Neural progenitor cell (in vitro differentiated cells): ENCODE data around the gene SPR. TPM values are rescaled to one million over a fixed set of nuclear protein-coding genes. Genes with fewer than 3 reads are reported as not detected.

Experiments used
- DNase-seq: peaks from one replicate; pipeline ENCODE4 v3.0.0-alpha.2; 2016; ENCODE audit warnings: low spot score
- H2AFZ ChIP-seq: fragments of 200-600 bp; sonication (generic); replicated peaks from 2 replicates; pipeline ENCODE4 v1.6.1; 2016; ENCODE audit warnings: antibody characterized with exemption
- H3F3A ChIP-seq: fragments of 200-600 bp; sonication (generic); 2 replicates; pipeline ENCODE4 v1.6.1; 2016; ENCODE audit warnings: antibody characterized with exemption, low read depth
- H3K27ac ChIP-seq: fragments of 200-600 bp; sonication (generic); 2 replicates; pipeline ENCODE4 v1.5.1; 2016; ENCODE audit warnings: mild to moderate bottlenecking
- H3K27me3 ChIP-seq: fragments of 200-600 bp; sonication (generic); 2 replicates; pipeline ENCODE4 v1.6.1; 2016; ENCODE audit warnings: mild to moderate bottlenecking, moderate library complexity
- H3K36me3 ChIP-seq: fragments of 200-600 bp; sonication (generic); 2 replicates; pipeline ENCODE4 v1.5.1; 2016
- H3K4me1 ChIP-seq: fragments of 200-600 bp; sonication (generic); 2 replicates; pipeline ENCODE4 v1.6.1; 2016; ENCODE audit warnings: mixed run types
- H3K4me2 ChIP-seq: fragments of 200-600 bp; sonication (generic); 2 replicates; pipeline ENCODE4 v1.6.1; 2016
- H3K4me3 ChIP-seq: fragments of 200-600 bp; sonication (generic); 2 replicates; pipeline ENCODE4 v1.5.1; 2016
- H3K79me2 ChIP-seq: fragments of 200-600 bp; sonication (generic); 2 replicates; pipeline ENCODE4 v1.6.1; 2016; ENCODE audit warnings: low read depth
- H3K9ac ChIP-seq: fragments of 200-600 bp; sonication (generic); 2 replicates; pipeline ENCODE4 v1.6.1; 2016
- H3K9me3 ChIP-seq: fragments of 200-600 bp; sonication (generic); 2 replicates; pipeline ENCODE4 v1.5.1; 2016; ENCODE audit warnings: low read depth
- H4K20me1 ChIP-seq: fragments of 200-600 bp; sonication (generic); 2 replicates; pipeline ENCODE4 v1.6.1; 2016; ENCODE audit warnings: low read depth
- H3K27ac Mint-ChIP-seq: 3 replicates; pipeline ENCODE4 v1.8.0; 2021; ENCODE audit warnings: mixed read lengths
- H3K27me3 Mint-ChIP-seq: 2 replicates; pipeline ENCODE4 v1.8.0; 2022; ENCODE audit warnings: low read depth, mild to moderate bottlenecking, inconsistent platforms, moderate library complexity, mixed read lengths; ENCODE audit not compliant: insufficient read depth
- H3K36me3 Mint-ChIP-seq: 3 replicates; pipeline ENCODE4 v1.8.0; 2021; ENCODE audit warnings: mixed read lengths
- H3K4me1 Mint-ChIP-seq: 3 replicates; pipeline ENCODE4 v1.8.0; 2021; ENCODE audit warnings: mixed read lengths
- H3K4me3 Mint-ChIP-seq: 3 replicates; pipeline ENCODE4 v1.8.0; 2021; ENCODE audit warnings: mild to moderate bottlenecking, moderate library complexity, mixed read lengths
- H3K9me3 Mint-ChIP-seq: 3 replicates; pipeline ENCODE4 v1.8.0; 2020; ENCODE audit warnings: mixed read lengths
- EZH2 ChIP-seq: fragments of 200-600 bp; sonication (generic); IDR thresholded peaks from 2 replicates; pipeline ENCODE4 v1.6.1; 2017; ENCODE audit warnings: antibody characterized with exemption, mild to moderate bottlenecking, moderate library complexity
- EZH2phosphoT487 ChIP-seq: fragments of 200-600 bp; sonication (generic); IDR thresholded peaks from 2 replicates; pipeline ENCODE4 v1.6.1; 2017; ENCODE audit warnings: antibody characterized with exemption
- total RNA-seq: library from RNA; depleted of rRNA; stranded (reverse); fragments of >200 nt; gene quantifications from 2 replicates; pipeline ENCODE4 v1.2.3, GENCODE V29; 2015; ENCODE audit warnings: low replicate concordance
- TF ChIP-seq, protein P1 (sequence below): fragments of 200-600 bp; sonication (generic); IDR thresholded peaks from 2 replicates; pipeline ENCODE4 v1.5.1; 2017; ENCODE audit warnings: antibody characterized with exemption, mild to moderate bottlenecking

Gene SPR
- total RNA-seq, 1 donor from 2014 or later: 2.2 TPM

DNA sequence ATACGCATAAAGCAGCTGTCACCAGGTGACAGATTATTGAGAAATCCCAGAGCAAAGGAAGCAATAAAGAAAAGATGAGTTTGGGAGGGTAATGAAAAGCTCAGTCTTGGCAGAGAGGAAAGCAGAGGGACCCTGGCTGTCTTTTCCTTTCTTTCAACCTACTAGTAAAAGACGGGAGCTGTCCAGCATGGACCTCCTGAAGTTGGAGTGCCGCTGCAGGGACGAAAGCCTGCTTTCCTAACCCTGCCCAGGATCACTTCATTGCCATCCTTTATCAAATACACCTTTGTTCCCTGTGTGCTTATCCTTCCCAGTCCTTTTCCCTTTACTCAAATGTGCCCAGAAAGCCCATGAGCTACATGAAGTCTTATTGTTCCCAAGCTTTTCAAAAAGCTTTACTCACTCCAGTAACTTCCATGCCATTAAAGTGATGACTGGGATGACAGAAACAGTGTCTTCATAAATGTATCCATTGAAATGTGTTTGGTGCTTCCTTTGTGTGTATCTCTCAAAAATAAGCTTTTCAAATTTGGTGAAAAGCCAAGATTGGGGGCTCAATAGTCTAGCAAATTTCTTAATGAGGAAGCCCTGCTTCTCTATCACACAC lies 3.7 kb upstream of the SPR start:
- no peak overlapping the region for H3K27ac Mint-ChIP-seq
- Histone ChIP-seq H2AFZ (no peak overlapping the region), H3K9me3 (no peaks in the 10 kb centered on the region), H3K27ac (no peak overlapping the region), H3K4me1 (no peaks in the 10 kb centered on the region), H4K20me1 (peaks cover 16% of the 10 kb centered on the region), H3K79me2 (no peaks in the 10 kb centered on the region), H3K4me2 (no peak overlapping the region), H3K4me3 (no peak overlapping the region), H3K9ac (no peak overlapping the region), H3F3A (peaks cover 17% of the 10 kb centered on the region), H3K36me3 (no peaks in the 10 kb centered on the region), H3K27me3 (peaks cover 75% of the 10 kb centered on the region)
- no peaks in the 10 kb centered on the region for H3K36me3 Mint-ChIP-seq
- TF ChIP-seq EZH2 (no peak), EZH2phosphoT487 (no peak)
- TF ChIP-seq, protein P1, sequence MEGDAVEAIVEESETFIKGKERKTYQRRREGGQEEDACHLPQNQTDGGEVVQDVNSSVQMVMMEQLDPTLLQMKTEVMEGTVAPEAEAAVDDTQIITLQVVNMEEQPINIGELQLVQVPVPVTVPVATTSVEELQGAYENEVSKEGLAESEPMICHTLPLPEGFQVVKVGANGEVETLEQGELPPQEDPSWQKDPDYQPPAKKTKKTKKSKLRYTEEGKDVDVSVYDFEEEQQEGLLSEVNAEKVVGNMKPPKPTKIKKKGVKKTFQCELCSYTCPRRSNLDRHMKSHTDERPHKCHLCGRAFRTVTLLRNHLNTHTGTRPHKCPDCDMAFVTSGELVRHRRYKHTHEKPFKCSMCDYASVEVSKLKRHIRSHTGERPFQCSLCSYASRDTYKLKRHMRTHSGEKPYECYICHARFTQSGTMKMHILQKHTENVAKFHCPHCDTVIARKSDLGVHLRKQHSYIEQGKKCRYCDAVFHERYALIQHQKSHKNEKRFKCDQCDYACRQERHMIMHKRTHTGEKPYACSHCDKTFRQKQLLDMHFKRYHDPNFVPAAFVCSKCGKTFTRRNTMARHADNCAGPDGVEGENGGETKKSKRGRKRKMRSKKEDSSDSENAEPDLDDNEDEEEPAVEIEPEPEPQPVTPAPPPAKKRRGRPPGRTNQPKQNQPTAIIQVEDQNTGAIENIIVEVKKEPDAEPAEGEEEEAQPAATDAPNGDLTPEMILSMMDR: no peak
- no peak overlapping the region for H3K4me3 Mint-ChIP-seq
- peaks cover 44% of the 10 kb centered on the region for H3K27me3 Mint-ChIP-seq
- H3K9me3 Mint-ChIP-seq: no peaks in the 10 kb centered on the region
- DNase-seq: peak; percentile 84
- peaks cover 9% of the 10 kb centered on the region for H3K4me1 Mint-ChIP-seq

GRCh38 chr2:72886505-72887031 lies 640 bp upstream of the SPR start:
- peak overlapping the region; percentile 80 for H2AFZ ChIP-seq
- H3F3A ChIP-seq: peaks cover 17% of the 10 kb centered on the region
- H3K4me3 Mint-ChIP-seq: peak overlapping the region; percentile 81
- no peak overlapping the region for H3K27ac ChIP-seq
- H4K20me1 ChIP-seq: peaks cover 17% of the 10 kb centered on the region
- no peak overlapping the region for H3K27ac Mint-ChIP-seq
- TF ChIP-seq EZH2: no peak
- TF ChIP-seq EZH2phosphoT487: no peak
- H3K4me1 ChIP-seq: no peaks in the 10 kb centered on the region
- H3K27me3 Mint-ChIP-seq: peaks cover 51% of the 10 kb centered on the region
- peak overlapping the region; percentile 84 for H3K4me2 ChIP-seq
- DNase-seq: no peak
- H3K4me3 ChIP-seq: peak overlapping the region; percentile 51
- H3K4me1 Mint-ChIP-seq: peaks cover 9% of the 10 kb centered on the region
- H3K27me3 ChIP-seq: peaks cover 76% of the 10 kb centered on the region
- no peaks in the 10 kb centered on the region for H3K9me3 ChIP-seq
- H3K36me3 Mint-ChIP-seq: no peaks in the 10 kb centered on the region
- no peaks in the 10 kb centered on the region for H3K79me2 ChIP-seq
- no peaks in the 10 kb centered on the region for H3K9me3 Mint-ChIP-seq
- no peak overlapping the region for H3K9ac ChIP-seq
- no peaks in the 10 kb centered on the region for H3K36me3 ChIP-seq

DNA sequence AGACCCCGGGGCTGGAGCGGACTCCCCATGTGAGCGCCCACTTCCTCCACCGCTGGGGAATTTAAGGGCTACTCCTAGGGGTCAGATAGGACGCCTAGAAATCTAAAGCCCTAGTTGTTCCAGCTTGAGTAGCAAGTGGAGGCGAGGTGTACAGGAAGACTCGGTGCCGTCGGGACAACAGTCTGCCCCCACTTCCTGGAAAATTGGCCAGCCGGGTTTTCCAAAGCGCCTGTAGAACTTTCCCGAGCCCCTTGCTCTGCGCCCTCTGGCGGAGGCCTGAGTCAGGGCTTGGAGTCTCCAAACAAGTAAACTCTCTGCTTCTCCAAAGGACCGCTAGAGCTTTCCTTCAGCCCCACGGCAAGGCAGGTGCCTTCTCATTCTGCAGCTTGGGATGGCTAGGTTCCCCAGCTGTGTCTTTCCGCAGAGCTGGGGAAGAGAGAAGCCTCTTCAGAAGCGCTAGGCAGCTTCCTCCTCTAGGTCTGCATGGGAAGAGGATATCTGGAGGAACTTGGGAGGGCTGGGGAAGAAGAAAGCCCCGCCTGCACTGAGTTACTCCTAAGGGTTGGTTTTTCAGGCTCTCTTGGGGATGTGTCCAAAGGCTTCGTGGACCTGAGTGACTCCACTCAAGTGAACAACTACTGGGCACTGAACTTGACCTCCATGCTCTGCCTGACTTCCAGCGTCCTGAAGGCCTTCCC lies 681 bp downstream of the SPR start:
- Histone ChIP-seq H3K79me2 (no peaks in the 10 kb centered on the region), H3K4me3 (peak overlapping the region; percentile 51), H4K20me1 (peaks cover 15% of the 10 kb centered on the region), H3K4me1 (no peaks in the 10 kb centered on the region), H3F3A (peaks cover 17% of the 10 kb centered on the region), H3K9ac (no peak overlapping the region), H2AFZ (peak overlapping the region; percentile 80), H3K36me3 (no peaks in the 10 kb centered on the region), H3K9me3 (no peaks in the 10 kb centered on the region), H3K4me2 (peak overlapping the region; percentile 84), H3K27me3 (peaks cover 73% of the 10 kb centered on the region), H3K27ac (no peak overlapping the region)
- Mint-ChIP-seq H3K27ac (no peak overlapping the region), H3K27me3 (peaks cover 43% of the 10 kb centered on the region), H3K4me1 (peaks cover 9% of the 10 kb centered on the region), H3K36me3 (no peaks in the 10 kb centered on the region), H3K9me3 (no peaks in the 10 kb centered on the region), H3K4me3 (peak overlapping the region; percentile 82)
- peak; percentile 94 for DNase-seq
- TF ChIP-seq EZH2phosphoT487 (no peak), EZH2 (peak; percentile 41)
- TF ChIP-seq, protein P1: peak; percentile 91
